GM12892 (cell line): ENCODE measurements around the gene CBFA2T3.
A peak's percentile ranks its signal among the peaks of the same experiment; 100 is the strongest.

ENCODE experiments used
- DNase-seq: peaks from one replicate; pipeline ENCODE4 v3.0.0; 2011; ENCODE audit not compliant: insufficient read length
- FAIRE-seq: peaks from 2 replicates; lab custom pipeline; 2011; peaks lifted over from hg19 to GRCh38; lab: Jason Lieb, UNC
- POLR2A ChIP-seq: IDR thresholded peaks from 2 replicates; pipeline ENCODE4 v1.6.1; 2011; ENCODE audit warnings: low read depth, low read length, control low read depth
- POLR2AphosphoS5 ChIP-seq: IDR thresholded peaks from 2 replicates; pipeline ENCODE4 v1.6.1; 2011; ENCODE audit warnings: low read depth, low read length, control low read depth
- TAF1 ChIP-seq: IDR thresholded peaks from 2 replicates; pipeline ENCODE4 v1.6.1; 2011; ENCODE audit warnings: low read depth, mild to moderate bottlenecking, control low read depth, low read length, borderline replicate concordance

Gene CBFA2T3

GRCh38 chr16:88871730-88872416, 105.1 kb downstream of the CBFA2T3 start:
- DNase-seq (no peak), FAIRE-seq (no peak)
- no peak for TF ChIP-seq TAF1
- TF ChIP-seq POLR2AphosphoS5, result no peak
- TF ChIP-seq POLR2A, result no peak

- no peak for TF ChIP-seq POLR2AphosphoS5
- TF ChIP-seq TAF1, result no peak
- TF ChIP-seq POLR2A, result no peak
- FAIRE-seq (no peak), DNase-seq (no peak)
These were observed 105.7 kb downstream of the CBFA2T3 start for GRCh38 chr16:88871349-88871702.

- FAIRE-seq (peak; percentile 90), DNase-seq (no peak)
- TF ChIP-seq POLR2A (no peak), POLR2AphosphoS5 (no peak), TAF1 (no peak)
These were observed 106.2 kb downstream of the CBFA2T3 start for GRCh38 chr16:88870608-88871348.

- no peak for FAIRE-seq
- TF ChIP-seq POLR2A (no peak), TAF1 (no peak), POLR2AphosphoS5 (no peak)
- no peak for DNase-seq
These were observed 107.4 kb downstream of the CBFA2T3 start for GRCh38 chr16:88869673-88869980.

GRCh38 chr16:88868974-88869672, 107.9 kb downstream of the CBFA2T3 start:
- DNase-seq (no peak), FAIRE-seq (no peak)
- no peak for TF ChIP-seq POLR2A
- no peak for TF ChIP-seq POLR2AphosphoS5
- no peak for TF ChIP-seq TAF1

GRCh38 chr16:88867581-88868246, 109.3 kb downstream of the CBFA2T3 start:
- FAIRE-seq, result no peak
- no peak for TF ChIP-seq POLR2AphosphoS5
- TF ChIP-seq TAF1, result no peak
- no peak for TF ChIP-seq POLR2A
- DNase-seq, result no peak

GRCh38 chr16:88866151-88866920, 110.7 kb downstream of the CBFA2T3 start, which contains the start of gene PABPN1L:
TSS of gene PABPN1L (minus strand) at chr16:88866660. CDS start at chr16:88866606, 54 bp downstream.
- FAIRE-seq, result no peak
- TF ChIP-seq POLR2AphosphoS5 (no peak), TAF1 (no peak), POLR2A (no peak)
- DNase-seq, result no peak

- no peak for FAIRE-seq
These were observed 111.3 kb downstream of the CBFA2T3 start for GRCh38 chr16:88865742-88866141.

GRCh38 chr16:88865310-88865709, 111.7 kb downstream of the CBFA2T3 start:
- no peak for TF ChIP-seq TAF1
- no peak for TF ChIP-seq POLR2A
- no peak for TF ChIP-seq POLR2AphosphoS5
- DNase-seq (no peak), FAIRE-seq (no peak)

More at GRCh38 chr16:88865742-88866141, 111.3 kb downstream of the CBFA2T3 start:
- DNase-seq, result no peak
- TF ChIP-seq POLR2A (no peak), POLR2AphosphoS5 (no peak), TAF1 (no peak)

GRCh38 chr16:88864521-88864920, 112.5 kb downstream of the CBFA2T3 start:
- no peak for DNase-seq
- no peak for FAIRE-seq
- TF ChIP-seq POLR2A (no peak), TAF1 (no peak), POLR2AphosphoS5 (no peak)

- TF ChIP-seq TAF1 (no peak), POLR2A (no peak), POLR2AphosphoS5 (no peak)
- DNase-seq (no peak), FAIRE-seq (no peak)
These were observed 112.9 kb downstream of the CBFA2T3 start for GRCh38 chr16:88864099-88864498.
